GM12878 (cell line): ENCODE results near the gene LRCH4. TPM values are rescaled to one million over a fixed set of nuclear protein-coding genes. Genes with fewer than 3 reads are reported as not detected.

Source experiments
- EP300 ChIP-seq, 2 experiments: fragments of 150-350 bp in 1 of 2; IDR thresholded peaks; 2 replicates each; pipeline ENCODE4 v1.6.1; 2011 to 2012; ENCODE audit warnings: low read depth in 2 of 2, low read length in 2 of 2, borderline replicate concordance in 1 of 2, improper control_type of control experiment in 1 of 2, inconsistent platforms in 1 of 2; ENCODE audit not compliant: control insufficient read depth in 1 of 2
- FOS ChIP-seq: IDR thresholded peaks from 3 replicates; pipeline ENCODE4 v1.6.1; 2011; ENCODE audit warnings: borderline replicate concordance; ENCODE audit not compliant: insufficient read length; ENCODE audit errors: extremely low read depth
- FOXM1 ChIP-seq: IDR thresholded peaks from 2 replicates; pipeline ENCODE4 v1.6.1; 2012; ENCODE audit warnings: low read depth, mild to moderate bottlenecking, inconsistent platforms, low read length, moderate library complexity
- HDAC2 ChIP-seq: fragments of 200-600 bp; sonication (generic); IDR thresholded peaks from 2 replicates; pipeline ENCODE4 v1.6.1; 2017
- IKZF1 ChIP-seq: fragments of 450-650 bp; conservative IDR thresholded peaks from 2 replicates; pipeline ENCODE4 v1.6.1; 2017; ENCODE audit warnings: antibody characterized with exemption, mild to moderate bottlenecking
- POLR2A ChIP-seq: IDR thresholded peaks from 2 replicates; pipeline ENCODE4 v1.6.1; 2011; ENCODE audit warnings: low read depth, mild to moderate bottlenecking, low read length
- SMC3 ChIP-seq: IDR thresholded peaks from 2 replicates; pipeline ENCODE4 v1.6.1; 2011; ENCODE audit warnings: low read length, improper control_type of control experiment, borderline replicate concordance
- YBX1 ChIP-seq: fragments of 450-650 bp; IDR thresholded peaks from 2 replicates; pipeline ENCODE4 v1.6.1; 2016; ENCODE audit warnings: antibody characterized with exemption
- ZSCAN29 ChIP-seq: fragments of 450-650 bp; IDR thresholded peaks from 2 replicates; pipeline ENCODE4 v1.6.1; 2017; ENCODE audit warnings: mild to moderate bottlenecking, moderate library complexity
- polyA plus RNA-seq, 11 experiments: library from polyadenylated mRNA; depleted of rRNA in 4 of 11; unstranded in 6 of 11; stranded (reverse) in 5 of 11; fragments of >200 nt; fragmentation: Nextera tagmentation in 4 of 11; fragmentation: Illumina TruSeq in 1 of 11; extraction: Ambion mirVana in 4 of 11; extraction: Trizol in 1 of 11; gene quantifications; 1 replicate in 1 of 11; 2 replicates in 10 of 11; pipeline versions ENCODE4 v1.2.1 to v1.2.3, GENCODE V29; 2011 to 2016; ENCODE audit warnings: inconsistent platforms in 2 of 11, missing spikeins in 2 of 11, low read depth in 1 of 11
- total RNA-seq, 4 experiments: library from RNA; depleted of rRNA in 3 of 4; stranded (reverse); fragments of >200 nt in 3 of 4; fragmentation: Illumina TruSeq in 1 of 4; extraction: Trizol in 1 of 4; gene quantifications; 2 replicates each; pipeline versions ENCODE4 v1.2.1 to v1.2.3, GENCODE V29; 2013 to 2021
- TF ChIP-seq, protein P1 (sequence below): IDR thresholded peaks from 2 replicates; pipeline ENCODE4 v1.6.1; 2012; ENCODE audit warnings: improper control_type of control experiment, low read depth, low read length; ENCODE audit not compliant: insufficient replicate concordance
- TF ChIP-seq, protein P2 (sequence below): fragments of 450-650 bp; IDR thresholded peaks from 2 replicates; pipeline ENCODE4 v1.6.1; 2014; ENCODE audit warnings: mild to moderate bottlenecking

Gene LRCH4
- total and polyA plus RNA-seq, 10 of the 15 experiments (the other 5 are each of a cell fraction or from before 2014, with no cell fraction given): 0.58 to 96.7 (median 28.4) TPM

DNA sequence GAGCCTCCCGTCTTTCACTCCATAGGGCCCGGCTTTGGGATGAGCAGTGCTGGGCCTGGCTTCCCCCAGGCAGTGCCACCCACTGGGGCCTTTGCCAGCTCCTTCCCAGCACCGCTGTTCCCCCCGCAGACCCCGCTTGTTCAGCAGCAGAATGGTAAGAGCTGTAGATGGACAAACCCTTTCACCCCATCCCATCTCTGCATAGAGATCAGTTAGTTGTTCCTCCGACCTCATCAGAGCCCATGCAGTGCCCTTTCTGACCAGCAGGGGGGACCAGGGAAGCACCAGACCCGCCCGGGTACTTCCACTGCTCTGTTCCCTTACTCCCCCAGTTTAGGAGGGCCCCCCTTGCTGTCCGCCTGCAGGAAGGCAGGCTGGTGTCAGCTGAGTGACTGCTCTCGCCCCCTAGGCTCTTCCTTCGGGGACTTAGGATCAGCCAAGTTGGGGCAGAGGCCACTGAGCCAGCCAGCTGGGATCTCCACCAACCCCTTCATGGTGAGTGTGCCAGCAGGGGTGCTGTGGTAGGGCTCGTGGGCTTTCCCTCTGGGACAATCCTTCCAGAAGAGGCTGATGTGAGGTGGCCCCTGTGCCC lies 22.0 kb downstream of the LRCH4 start (continued):
- TF ChIP-seq FOS (no peak), SMC3 (peak; percentile 85), ZSCAN29 (no peak), EP300 (IDR thresholded peaks at IDR 0.05; ENCODE audit: borderline replicate concordance in 1 of 2, control insufficient read depth in 1 of 2, low read depth in 2 of 2, low read length in 2 of 2) (no peak), YBX1 (no peak), POLR2A (peak; percentile 35), FOXM1 (no peak), IKZF1 (0 out of 2 replicates have a peak, but pooled peaks have one; percentile 17), HDAC2 (no peak)
- TF ChIP-seq, protein P1, sequence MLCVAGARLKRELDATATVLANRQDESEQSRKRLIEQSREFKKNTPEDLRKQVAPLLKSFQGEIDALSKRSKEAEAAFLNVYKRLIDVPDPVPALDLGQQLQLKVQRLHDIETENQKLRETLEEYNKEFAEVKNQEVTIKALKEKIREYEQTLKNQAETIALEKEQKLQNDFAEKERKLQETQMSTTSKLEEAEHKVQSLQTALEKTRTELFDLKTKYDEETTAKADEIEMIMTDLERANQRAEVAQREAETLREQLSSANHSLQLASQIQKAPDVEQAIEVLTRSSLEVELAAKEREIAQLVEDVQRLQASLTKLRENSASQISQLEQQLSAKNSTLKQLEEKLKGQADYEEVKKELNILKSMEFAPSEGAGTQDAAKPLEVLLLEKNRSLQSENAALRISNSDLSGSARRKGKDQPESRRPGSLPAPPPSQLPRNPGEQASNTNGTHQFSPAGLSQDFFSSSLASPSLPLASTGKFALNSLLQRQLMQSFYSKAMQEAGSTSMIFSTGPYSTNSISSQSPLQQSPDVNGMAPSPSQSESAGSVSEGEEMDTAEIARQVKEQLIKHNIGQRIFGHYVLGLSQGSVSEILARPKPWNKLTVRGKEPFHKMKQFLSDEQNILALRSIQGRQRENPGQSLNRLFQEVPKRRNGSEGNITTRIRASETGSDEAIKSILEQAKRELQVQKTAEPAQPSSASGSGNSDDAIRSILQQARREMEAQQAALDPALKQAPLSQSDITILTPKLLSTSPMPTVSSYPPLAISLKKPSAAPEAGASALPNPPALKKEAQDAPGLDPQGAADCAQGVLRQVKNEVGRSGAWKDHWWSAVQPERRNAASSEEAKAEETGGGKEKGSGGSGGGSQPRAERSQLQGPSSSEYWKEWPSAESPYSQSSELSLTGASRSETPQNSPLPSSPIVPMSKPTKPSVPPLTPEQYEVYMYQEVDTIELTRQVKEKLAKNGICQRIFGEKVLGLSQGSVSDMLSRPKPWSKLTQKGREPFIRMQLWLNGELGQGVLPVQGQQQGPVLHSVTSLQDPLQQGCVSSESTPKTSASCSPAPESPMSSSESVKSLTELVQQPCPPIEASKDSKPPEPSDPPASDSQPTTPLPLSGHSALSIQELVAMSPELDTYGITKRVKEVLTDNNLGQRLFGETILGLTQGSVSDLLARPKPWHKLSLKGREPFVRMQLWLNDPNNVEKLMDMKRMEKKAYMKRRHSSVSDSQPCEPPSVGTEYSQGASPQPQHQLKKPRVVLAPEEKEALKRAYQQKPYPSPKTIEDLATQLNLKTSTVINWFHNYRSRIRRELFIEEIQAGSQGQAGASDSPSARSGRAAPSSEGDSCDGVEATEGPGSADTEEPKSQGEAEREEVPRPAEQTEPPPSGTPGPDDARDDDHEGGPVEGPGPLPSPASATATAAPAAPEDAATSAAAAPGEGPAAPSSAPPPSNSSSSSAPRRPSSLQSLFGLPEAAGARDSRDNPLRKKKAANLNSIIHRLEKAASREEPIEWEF: no peak
- TF ChIP-seq, protein P2, sequence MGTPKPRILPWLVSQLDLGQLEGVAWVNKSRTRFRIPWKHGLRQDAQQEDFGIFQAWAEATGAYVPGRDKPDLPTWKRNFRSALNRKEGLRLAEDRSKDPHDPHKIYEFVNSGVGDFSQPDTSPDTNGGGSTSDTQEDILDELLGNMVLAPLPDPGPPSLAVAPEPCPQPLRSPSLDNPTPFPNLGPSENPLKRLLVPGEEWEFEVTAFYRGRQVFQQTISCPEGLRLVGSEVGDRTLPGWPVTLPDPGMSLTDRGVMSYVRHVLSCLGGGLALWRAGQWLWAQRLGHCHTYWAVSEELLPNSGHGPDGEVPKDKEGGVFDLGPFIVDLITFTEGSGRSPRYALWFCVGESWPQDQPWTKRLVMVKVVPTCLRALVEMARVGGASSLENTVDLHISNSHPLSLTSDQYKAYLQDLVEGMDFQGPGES: no peak
